ENCODE results near the gene NEURL1.

Gene NEURL1, protein sequence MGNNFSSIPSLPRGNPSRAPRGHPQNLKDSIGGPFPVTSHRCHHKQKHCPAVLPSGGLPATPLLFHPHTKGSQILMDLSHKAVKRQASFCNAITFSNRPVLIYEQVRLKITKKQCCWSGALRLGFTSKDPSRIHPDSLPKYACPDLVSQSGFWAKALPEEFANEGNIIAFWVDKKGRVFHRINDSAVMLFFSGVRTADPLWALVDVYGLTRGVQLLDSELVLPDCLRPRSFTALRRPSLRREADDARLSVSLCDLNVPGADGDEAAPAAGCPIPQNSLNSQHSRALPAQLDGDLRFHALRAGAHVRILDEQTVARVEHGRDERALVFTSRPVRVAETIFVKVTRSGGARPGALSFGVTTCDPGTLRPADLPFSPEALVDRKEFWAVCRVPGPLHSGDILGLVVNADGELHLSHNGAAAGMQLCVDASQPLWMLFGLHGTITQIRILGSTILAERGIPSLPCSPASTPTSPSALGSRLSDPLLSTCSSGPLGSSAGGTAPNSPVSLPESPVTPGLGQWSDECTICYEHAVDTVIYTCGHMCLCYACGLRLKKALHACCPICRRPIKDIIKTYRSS

DNA sequence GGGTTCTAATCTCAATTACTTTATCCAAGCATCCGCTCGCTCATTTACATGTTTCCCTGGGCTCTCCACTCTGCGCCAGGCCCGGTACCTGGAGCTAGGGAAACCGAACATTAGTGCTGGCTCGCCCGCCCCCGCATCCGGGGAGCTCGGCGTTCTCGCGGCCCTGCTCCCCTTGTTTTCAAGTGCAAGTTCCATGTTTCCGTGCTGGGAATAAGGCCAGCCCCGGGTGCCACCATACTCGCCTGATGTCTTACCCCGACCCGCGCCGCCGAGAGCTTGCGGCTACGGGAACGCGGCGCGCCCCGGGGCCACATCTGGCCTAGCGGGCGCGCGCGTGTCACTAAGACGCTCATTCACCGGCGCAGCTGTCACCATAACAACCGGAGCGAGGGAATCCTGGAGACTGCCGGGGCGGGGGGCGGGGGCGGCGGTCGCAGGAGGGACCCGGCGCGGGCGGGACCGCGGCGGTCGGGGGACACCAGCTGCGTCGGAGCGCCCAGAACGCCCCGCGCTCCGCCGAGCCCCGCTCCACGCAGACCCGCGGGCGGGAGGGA, at the start of gene NEURL1:
NEURL1 (plus strand) TSS at position 344 of the 554 bp plus-strand sequence. CDS start 683 bp downstream, outside the sequence.
- peak; percentile 48 for DNase-seq (ENCODE audit: low spot score)

DNA sequence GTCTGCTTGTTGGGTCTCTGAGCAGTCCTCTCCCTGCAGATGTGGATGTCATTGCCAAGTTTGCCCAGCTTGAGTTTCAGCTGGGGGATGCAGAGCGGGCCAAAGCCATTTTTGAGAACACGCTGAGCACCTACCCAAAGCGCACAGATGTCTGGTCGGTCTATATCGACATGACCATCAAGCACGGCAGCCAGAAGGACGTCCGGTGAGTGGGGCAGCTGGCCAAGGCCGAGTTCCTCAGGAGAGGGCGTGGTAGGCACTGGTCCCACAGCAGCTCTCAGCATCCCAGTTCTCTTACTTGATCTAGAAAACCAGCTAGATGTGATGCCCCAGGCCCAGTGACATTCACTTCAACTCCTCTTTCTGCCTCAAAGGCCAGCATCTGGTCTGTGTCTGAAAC, 49.0 kb upstream of the NEURL1 start:
- no peak for DNase-seq (ENCODE audit: low spot score)

DNA sequence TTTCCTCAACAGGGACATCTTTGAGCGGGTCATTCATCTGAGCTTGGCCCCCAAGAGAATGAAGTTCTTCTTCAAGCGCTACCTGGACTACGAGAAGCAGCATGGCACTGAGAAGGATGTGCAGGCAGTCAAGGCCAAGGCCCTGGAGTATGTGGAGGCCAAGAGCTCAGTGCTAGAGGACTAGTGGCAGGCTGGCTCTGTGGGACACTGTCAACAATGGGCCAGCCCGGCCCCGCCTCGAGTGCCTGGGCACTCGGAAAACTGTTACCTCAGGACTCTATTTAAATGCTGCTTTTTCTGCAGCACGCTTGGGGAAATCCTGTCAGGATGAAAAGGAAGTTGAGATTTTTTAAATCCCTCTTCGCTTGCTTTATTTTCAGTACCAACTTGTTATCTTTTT, 48.1 kb upstream of the NEURL1 start:
- DNase-seq (ENCODE audit: low spot score) = no peak

DNA sequence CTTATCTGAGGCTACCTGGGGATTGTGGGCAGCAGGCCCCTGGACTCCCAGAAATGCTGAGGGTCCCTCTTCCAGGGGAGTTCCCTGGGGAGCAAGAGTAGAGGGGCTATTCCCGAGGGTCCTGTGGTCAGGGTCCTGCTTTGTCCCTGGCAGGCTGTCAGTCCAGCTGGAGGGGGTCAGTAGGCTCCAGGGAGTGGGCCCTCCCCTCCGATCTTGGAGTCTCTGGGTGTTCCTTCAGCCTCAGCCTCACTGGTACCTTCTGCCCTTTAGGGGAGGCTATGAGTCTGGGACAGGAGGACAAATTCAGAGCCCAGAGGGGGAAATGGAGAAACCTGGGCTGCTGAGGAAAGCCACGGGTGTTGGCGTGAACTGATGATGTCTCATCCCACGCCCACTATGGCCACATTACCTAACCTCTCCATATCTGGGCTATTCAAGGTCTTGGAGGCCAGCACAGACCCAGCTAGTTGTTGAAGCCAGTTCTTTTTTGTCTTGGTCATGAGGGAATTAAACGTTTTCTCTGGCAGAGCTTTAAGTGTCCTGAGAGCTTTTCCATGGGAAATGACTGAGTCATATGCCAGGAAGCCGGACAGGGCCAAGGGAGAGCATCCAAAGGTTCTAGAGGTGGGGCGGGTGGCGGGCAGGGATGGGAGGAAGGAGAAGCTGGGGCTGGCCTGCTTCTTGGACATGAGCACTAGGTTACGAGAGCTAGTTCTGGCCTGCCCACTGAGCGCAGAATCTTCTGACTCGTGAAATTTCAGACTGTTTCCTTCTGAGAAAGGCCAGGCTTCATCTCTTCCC, 47.5 kb upstream of the NEURL1 start:
- no peak for DNase-seq (ENCODE audit: low spot score)

DNA sequence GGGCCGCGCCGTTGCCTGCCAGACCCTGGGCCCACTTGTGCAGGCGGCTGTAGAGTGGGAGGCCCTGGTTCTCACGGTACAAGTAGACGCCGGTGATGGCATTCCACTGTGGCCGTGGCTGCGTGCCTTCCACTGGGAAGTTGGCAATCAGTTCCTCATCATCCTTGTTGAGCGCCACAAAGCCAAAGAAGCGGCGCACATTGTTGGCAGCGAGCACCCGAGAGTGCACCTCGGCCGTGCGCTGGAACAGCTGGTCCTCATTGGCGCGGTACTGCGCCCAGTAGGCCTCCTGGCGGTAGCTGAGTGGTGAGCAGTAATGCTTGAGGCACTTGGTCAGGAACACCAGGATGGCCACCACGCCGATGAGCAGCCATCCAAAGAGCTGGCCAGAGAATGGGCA, 46.3 kb upstream of the NEURL1 start:
- no peak for DNase-seq (ENCODE audit: low spot score)

DNA sequence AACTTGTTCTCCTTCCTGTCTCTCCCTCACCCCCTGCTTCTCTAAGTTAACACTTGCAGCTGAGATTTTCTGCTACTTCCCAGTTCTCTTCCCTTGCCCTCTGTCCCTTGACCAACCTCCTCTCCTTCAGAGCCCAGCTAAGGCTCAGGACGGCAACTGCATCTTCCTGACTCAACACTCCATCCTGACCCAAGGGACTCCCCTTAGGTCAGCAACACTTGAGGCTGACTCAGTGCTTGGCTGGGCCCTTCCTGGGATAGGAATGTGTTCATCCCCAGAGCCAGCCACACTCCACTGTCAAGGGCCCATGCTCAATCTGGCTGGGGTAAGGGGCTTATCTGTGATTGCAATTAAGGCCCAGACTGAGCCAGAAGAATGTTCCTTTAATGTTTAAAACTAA, 44.8 kb upstream of the NEURL1 start:
- no peak for DNase-seq (ENCODE audit: low spot score)

DNA sequence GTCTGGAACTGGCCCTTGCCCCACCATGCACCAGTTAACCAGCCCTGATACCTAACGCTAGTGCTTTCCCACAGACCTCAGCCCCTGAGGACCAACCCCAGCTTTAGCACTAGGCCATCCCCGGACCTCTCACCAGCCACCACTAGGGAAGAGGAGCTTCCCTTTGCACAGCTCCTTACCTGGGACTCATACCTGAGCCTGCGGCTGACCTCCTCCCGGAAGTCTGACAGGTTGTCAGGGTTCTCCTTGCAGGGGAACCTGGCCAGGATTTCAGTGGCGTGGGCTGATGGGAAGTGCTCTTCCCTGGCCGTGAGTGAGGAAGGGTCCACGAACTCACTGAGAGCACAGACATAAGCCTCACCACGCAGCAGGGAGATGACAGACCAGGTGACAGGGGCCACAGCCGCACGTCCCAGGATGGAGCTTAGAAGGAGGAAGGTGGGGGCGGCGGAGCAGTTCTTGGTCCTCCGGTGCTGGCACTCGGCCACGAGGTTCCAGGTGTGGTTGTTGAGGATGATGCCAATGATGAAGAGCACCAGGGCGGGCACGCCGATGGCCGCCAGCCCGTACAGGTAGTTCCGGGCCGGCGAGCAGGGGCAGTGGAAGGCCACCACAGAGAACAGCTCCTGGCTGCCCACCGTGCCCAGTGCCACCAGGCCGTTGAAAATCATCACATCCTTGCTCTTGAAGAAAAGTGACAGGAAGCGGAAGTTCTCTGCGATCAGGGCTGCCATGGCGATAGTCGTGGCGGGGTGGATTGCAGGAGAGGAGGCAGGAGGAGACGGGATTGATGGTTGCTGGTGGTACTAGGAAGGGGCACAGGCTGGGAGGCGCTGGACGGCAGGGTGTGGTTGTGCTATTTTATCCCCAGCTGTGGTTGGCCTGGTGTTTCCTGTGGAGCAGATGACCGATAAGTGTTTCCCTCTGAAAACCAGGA, 44.0 kb upstream of the NEURL1 start:
- DNase-seq (ENCODE audit: low spot score) = no peak

DNA sequence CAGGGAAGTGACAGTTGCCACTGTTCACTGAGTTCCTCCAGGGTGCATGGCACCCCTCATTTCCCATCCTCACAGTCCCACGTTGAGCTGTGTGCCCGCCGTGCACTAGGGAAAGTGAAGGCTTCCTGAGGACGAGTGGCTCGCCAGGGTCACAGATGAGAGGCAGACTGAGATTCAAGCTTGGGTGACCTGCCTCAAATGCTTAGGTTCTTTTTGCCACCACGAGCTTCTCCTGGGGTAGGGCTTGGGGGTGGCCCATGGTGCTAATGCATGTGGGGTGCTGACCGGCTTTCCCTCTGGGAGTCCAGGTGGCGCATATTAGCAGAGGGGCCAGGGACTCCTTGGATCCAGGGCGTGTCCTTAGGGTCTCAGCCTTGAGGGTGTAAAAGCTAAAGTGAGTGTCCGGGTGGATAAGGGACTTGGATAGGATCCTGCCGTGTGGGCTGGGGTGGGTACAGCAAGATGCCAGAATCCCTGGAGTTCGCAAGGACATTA, 43.3 kb upstream of the NEURL1 start:
- no peak for DNase-seq (ENCODE audit: low spot score)

DNA sequence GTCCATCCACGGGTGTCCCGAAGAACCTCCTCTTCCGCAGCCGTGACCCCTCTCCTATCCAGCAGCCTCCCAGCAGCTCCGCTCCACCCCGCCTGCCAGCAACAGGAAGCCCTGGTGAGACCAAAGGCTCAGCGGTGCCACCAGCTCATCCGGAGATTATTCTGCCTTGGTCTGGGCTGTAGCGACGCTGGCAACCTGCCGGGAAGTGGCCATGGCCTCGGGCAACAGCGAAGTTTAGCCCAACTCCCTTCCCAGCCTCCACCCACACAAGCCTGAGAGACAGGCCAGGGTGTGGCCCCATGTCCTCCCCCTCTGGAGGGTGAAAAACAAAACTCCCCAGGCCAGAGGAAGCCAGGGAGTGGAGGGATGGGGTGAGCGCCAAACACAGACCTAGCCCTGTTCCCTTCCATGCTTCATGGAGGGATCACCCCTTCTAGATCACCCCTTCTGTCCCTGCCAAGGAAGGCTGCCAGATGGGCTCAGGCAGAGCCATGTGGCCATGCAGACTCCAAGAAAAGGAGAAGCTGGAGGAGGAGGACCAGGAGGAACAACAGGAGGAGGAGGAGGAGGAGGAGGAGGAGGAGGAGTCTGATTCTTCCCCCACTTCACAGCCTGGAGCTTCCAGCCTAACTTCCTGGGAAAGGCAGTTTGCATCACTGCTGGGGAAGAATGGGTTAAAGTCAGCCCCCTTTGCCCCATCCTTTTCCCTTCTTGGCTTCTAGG, 42.3 kb upstream of the NEURL1 start:
- DNase-seq (ENCODE audit: low spot score) = peak; percentile 26

DNA sequence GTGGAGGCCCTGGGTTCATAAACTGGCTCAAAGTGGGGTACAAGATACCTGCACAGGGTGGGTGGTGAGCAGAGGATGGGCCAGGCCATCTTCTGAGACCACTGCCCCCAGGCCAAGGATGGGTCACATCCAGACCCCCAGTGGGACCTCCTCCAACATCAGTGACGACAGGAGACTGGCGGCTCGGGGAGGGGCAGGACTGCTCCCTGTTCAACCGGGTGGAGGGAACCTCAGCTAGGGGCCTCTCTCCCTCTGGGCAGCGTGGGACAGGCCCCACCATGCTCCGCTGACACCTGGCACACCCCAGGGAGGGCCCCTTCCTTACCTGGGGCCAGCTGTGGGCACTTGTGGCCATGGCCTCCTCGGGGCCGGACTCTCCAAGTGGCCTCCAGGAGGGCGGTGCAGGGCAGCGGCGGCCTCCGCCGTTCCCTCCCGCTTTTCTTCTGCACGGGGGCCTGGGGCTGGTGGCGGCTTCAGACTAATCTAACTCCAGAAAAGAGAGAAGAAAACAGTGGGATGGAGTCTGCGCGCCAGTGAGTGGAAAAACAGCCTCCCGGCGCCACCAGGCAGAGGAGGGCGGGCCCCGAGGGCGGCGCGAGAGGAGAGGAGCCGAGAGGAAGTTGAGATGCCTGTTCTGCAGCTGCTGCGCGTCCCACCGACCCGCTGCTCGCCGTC, 41.5 kb upstream of the NEURL1 start, which contains the start of gene CALHM2:
CALHM2 (minus strand) TSS at position 540 of the 675 bp plus-strand sequence. CDS start 2,429 bp downstream, outside the sequence.
- peak; percentile 22 for DNase-seq (ENCODE audit: low spot score)

DNA sequence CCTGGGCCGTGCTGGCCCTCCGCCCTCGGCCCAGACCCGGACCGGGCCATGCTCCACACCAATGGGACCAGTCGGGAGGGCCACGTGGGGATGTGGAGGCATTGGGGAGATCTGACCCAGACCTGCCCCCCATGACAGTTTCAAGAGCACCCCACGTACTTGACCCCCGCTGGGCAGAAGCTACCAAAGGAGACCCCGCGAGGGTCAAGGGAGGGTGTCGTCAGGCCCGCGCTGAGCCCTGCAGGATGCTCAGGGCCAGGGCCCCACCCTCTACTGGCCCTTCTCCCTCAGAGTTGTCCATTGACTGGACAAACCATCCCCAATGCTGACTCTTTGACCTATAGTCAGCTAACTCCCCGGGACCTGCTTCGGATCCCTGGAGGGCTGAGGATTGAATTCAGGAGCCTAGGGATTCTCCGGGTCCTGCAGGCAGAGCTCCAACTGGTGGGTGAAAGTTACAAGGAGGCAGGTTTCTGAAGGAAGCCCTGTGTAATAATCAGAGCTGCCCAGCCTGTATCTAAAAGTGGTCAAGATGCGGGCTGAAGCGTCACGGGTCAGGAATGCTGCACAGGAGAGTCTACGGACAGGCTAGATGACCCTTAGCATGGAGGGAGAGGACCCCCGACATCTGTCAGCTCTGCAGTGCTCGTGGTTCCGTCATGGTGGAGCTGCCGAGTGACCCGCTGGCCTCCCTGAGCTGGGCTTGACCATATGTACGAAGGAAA, 40.8 kb upstream of the NEURL1 start:
- DNase-seq (ENCODE audit: low spot score) = no peak

DNA sequence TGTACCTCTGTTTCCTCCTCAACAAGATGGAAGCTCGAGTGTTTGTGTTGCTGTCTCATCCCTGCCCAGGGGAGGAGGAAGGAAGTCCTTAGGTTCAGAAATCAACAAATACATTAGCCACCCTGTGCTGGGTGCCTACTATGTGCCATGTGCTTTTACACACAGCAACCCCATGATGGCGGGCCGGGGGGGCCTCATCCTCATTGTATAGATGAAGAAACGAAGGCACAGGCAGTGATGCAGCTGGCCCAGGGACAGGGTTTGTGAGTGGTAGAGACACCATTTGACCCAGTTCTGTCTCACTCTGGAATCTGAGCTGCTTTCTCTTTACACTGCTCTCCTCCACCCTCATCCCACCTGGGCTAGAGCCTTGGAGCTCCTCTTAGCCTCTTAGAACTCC, 39.5 kb upstream of the NEURL1 start:
- no peak for DNase-seq (ENCODE audit: low spot score)

DNA sequence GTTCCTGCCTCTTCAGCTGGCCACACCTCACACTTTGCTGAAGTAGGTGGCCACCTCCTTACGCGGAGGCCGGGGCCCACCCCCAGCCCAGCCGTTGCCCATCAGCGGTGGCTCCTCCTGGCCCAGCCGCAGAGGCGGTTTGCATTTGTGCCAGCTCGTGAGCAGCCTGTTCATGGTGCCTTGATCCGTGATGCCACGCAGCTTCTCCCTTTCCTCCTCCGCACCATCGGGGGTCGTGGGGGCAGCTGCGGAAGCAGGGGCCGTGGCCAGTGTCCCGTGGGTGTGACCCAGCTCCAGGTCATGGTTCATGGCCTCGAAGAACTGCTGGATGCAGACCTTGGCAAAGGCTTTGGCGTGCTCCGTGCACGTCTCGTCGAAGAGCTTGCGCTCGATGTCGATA, 38.3 kb upstream of the NEURL1 start:
- DNase-seq (ENCODE audit: low spot score) = no peak

DNA sequence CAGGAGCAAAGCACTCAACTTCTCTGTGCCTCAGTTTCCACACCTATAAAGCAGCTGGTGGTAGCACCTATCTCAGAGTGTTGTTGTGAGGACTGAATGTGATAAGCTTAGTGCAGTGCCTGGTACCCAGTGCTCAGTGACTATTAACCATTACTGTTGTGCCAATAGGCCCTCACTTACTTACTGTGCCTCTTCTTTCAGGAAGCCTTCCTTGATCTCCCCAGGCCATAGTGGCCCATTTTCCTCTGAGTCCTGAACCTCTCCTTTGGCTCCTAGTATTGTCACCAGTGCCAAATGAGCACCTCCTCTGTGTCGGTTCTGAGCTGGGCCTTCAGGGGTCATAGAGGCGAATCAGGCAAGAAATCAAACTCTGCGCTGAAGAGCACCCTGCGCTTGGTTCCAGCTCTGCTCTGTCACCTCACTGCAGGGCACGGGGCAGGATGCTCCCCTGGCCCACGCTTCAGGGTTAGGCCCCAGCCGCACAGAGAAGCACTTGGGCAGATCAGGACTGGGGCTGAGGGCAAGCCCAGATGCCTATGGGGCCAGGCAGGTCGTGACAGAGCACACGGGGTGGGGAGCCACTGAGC, 37.3 kb upstream of the NEURL1 start:
- DNase-seq (ENCODE audit: low spot score) = no peak

DNA sequence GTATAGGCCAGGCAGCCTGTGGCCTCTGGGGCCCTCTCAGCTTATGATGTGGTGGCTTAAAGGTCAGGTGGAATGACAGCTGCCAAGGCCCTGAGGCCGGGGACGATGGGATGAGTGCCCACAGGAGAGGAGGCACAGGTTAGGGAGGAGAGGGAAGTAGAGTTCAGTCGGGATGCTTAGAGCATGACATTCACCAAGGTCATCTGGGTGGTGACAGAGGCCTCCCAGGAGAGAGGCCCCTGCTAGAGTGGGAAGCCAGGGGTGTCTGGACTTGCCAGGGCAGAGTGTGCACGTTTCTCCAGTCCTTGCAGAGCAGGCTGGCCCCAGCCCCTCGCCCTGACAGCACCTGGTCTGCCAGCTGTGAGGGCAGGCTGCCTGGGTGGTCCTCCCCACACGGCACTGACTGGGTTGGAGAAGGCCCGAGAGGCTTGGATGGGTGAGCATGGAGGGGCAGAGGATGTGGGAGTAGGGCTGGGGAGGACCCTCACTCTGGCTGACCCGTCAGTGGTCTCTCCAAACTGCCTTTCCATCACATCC, 36.3 kb upstream of the NEURL1 start:
- no peak for DNase-seq (ENCODE audit: low spot score)

DNA sequence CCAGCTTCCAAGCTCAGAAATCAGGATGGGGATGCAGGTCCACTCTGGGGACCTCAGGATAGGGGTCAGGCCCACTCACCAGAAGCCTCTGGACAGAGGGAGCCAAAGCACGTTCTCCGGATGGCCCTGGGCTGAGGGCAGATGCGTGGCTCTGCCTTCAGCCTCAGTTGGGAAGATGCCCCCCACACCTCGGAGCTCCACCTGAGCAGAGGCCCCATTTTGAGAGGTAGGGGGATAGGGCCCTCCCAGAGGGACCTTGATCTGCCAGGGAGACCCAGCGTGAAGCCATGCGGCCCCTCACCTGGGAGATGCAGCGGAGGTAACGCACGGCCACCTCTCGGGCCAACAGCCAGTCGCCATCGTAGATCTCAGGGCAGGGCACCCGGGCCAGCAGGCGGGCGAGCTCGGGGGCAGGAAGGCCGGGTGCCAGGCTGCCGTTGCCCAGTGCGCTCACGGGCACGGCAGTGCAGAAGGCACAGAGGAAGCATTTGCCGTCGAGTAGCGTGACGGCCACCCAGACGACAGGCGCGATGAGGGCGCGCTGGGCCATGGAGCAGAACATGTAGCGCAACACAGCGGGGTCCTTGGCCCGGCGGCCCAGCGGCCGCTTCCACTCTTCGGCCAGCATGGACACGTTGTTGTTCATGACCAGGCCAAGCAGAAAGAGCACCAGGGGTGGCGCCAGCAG, 35.5 kb upstream of the NEURL1 start:
- DNase-seq (ENCODE audit: low spot score) = no peak

DNA sequence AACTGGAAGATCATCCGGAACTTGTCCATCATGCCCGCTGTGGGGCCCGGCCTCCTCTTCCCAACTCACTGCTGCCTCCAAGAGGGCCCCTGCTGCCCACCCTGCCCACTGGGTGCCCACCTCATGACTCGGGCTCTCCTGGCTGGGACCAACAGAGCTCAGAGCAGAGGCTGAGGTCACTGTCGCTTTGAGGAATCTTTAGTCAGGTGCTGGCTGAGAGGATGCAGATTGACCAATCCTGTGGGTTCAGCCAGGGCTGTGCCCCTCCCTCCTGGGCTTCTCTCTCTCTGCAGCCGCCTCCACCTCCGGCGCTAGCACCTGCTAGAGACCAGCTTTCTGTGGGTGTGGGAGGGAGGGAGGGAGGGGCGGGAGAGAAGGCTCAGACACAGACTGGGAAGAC, 34.8 kb upstream of the NEURL1 start, which contains the start of gene CALHM1:
CALHM1 (minus strand) TSS at position 181 of the 400 bp plus-strand sequence; CDS start at position 32, 149 bp downstream.
- peak; percentile 79 for DNase-seq (ENCODE audit: low spot score)

DNA sequence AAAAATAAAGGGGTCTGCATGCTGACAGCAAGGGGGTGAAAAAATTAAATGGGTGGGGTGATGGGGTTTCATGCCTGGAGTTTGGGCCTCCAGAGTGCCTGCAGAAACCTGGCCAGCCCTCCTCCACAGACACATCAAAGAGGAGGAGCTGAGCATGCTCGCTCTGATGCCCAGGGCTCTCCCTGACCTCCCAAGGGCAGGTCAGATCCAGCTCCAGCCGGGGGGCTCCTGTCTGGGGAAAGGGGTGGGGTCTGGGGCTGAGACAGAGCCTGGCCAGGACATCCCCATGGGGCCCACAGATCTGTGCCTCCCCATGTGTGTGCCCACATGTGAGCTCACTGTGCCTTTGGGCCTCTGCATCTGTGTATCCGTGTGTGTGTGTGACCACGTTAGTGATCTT, 33.9 kb upstream of the NEURL1 start:
- DNase-seq (ENCODE audit: low spot score) = no peak
